Esophagus squamous epithelium (tissue), 4 donors: Measurements from ENCODE around the gene CLOCK.

Source experiments
- POLR2A ChIP-seq, 4 donors: fragments of 450-650 bp; IDR thresholded peaks; one replicate each; pipeline ENCODE4 v1.6.1; 2017; ENCODE audit warnings: antibody characterized with exemption in 4 of 4, mild to moderate bottlenecking in 4 of 4, moderate library complexity in 3 of 4
- TF ChIP-seq, protein P1 (sequence below), 6 experiments: fragments of 450-650 bp in 4 of 6; fragments of 200-600 bp in 2 of 6; sonication (generic) in 2 of 6; IDR thresholded peaks; one replicate each; pipeline ENCODE4 v1.5.1; 2016 to 2019; ENCODE audit warnings: antibody characterized with exemption in 6 of 6, mild to moderate bottlenecking in 4 of 6, moderate library complexity in 4 of 6

DNA sequence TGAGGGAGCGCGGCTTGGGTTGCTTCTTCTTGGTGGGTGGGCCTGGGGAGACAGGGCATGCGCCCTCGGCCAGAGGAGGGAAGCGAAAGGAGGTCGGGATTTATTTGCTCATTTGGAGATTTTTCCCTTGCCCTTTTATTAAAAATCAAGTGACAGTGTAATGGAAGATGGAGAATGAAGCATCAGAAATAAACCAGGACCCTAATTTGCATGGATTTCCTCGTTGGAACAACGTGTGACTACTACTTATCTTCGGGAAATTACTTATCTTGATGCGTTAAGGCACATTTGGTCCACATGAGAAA, 709 bp upstream of the CLOCK start:
- TF ChIP-seq, protein P1, sequence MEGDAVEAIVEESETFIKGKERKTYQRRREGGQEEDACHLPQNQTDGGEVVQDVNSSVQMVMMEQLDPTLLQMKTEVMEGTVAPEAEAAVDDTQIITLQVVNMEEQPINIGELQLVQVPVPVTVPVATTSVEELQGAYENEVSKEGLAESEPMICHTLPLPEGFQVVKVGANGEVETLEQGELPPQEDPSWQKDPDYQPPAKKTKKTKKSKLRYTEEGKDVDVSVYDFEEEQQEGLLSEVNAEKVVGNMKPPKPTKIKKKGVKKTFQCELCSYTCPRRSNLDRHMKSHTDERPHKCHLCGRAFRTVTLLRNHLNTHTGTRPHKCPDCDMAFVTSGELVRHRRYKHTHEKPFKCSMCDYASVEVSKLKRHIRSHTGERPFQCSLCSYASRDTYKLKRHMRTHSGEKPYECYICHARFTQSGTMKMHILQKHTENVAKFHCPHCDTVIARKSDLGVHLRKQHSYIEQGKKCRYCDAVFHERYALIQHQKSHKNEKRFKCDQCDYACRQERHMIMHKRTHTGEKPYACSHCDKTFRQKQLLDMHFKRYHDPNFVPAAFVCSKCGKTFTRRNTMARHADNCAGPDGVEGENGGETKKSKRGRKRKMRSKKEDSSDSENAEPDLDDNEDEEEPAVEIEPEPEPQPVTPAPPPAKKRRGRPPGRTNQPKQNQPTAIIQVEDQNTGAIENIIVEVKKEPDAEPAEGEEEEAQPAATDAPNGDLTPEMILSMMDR (IDR thresholded peaks at IDR 0.05): no peak
- TF ChIP-seq POLR2A (IDR thresholded peaks at IDR 0.05): no peak
